ENCODE measurements around the gene CD9.

The CD9 gene

DNA sequence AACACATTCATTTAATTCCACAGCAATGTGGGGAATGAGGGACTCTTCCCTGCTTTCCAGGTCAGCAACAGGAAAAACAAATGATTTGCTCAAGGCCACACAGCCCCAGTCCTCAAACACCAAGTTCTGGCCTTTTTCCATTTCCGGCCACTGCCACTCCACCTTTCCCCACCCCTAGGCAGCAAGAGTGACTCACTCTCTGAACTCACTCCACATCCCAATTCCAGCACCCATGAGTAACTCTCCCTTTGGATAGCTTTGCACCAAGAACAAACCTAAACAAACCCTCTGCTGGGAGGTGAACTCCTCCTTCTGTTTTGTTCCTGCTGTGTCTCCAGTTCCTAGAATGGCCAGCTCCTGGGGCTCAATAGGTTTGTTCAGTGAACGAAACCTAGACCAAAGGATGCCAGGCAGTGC is 79.9 kb downstream of the CD9 start:
- WGBS, 2 donors (ENCODE audit: extremely low coverage in 2 of 2, insufficient read length in 2 of 2, insufficient replicate concordance in 1 of 2), result no CpG with 5 or more reads among the region's 2 CpGs
- no peak for DNase-seq (ENCODE audit: low spot score)

GRCh38 chr12:6280672-6281071 is 80.5 kb downstream of the CD9 start:
- DNase-seq (ENCODE audit: low spot score), result no peak
- Histone ChIP-seq H4K91ac (ENCODE audit: low read depth, low read length, poor library complexity) (no peak overlapping the region), H3K4me2 (ENCODE audit: insufficient read depth, low read length, poor library complexity, severe bottlenecking) (no peak overlapping the region), H2AFZ (ENCODE audit: low read length) (no peak overlapping the region), H3K27ac (replicated peaks; ENCODE audit: low read length) (no peak overlapping the region), H3K9me3 (replicated peaks in 1 of 2; ENCODE audit: control insufficient read depth in 2 of 2, insufficient read depth in 1 of 2, low read depth in 1 of 2, low read length in 2 of 2) (peaks cover 0 to 2% of the 10 kb centered on the region in 2 donors), H3K4me1 (ENCODE audit: control insufficient read depth in 2 of 2, insufficient read depth in 1 of 2, low read depth in 1 of 2, low read length in 2 of 2) (peaks cover 7 to 9% of the 10 kb centered on the region in 2 donors), H3K4me3 (ENCODE audit: low read length in 2 of 2) (no peak overlapping the region), H3K9ac (ENCODE audit: low read depth, low read length, poor library complexity) (no peak overlapping the region), H3K4ac (ENCODE audit: low read length) (no peak overlapping the region), H2BK120ac (ENCODE audit: low read depth, low read length) (no peak overlapping the region), H3K14ac (ENCODE audit: low read length) (no peak overlapping the region), H3K79me1 (ENCODE audit: low read depth, low read length) (no peaks in the 10 kb centered on the region), H2BK5ac (ENCODE audit: low read length) (no peak overlapping the region), H2BK12ac (ENCODE audit: low read length) (no peak overlapping the region), H3K27me3 (ENCODE audit: control insufficient read depth in 3 of 3, insufficient read depth in 3 of 3, low read depth in 1 of 3, low read length in 3 of 3) (peaks cover 0 to 10% (median 9%) of the 10 kb centered on the region in 3 experiments), H3K36me3 (replicated peaks in 1 of 2; ENCODE audit: control insufficient read depth in 2 of 2, insufficient read depth in 2 of 2, low read length in 2 of 2) (no peaks in the 10 kb centered on the region), H4K8ac (ENCODE audit: low read depth, low read length) (no peak overlapping the region), H2BK15ac (ENCODE audit: low read length) (no peak overlapping the region), H2AK5ac (ENCODE audit: low read depth, low read length) (no peak overlapping the region), H3K18ac (ENCODE audit: low read length) (no peak overlapping the region), H3K23ac (ENCODE audit: low read depth, low read length, poor library complexity) (no peak overlapping the region)
- WGBS, 2 donors (ENCODE audit: extremely low coverage in 2 of 2, insufficient read length in 2 of 2, insufficient replicate concordance in 1 of 2), result no CpG with 5 or more reads among the region's 11 CpGs

More for the DNA sequence above, 79.9 kb downstream of the CD9 start:
- Histone ChIP-seq H3K27ac (replicated peaks; ENCODE audit: low read length) (no peak overlapping the region), H3K36me3 (replicated peaks in 1 of 2; ENCODE audit: control insufficient read depth in 2 of 2, insufficient read depth in 2 of 2, low read length in 2 of 2) (no peaks in the 10 kb centered on the region), H3K27me3 (ENCODE audit: control insufficient read depth in 3 of 3, insufficient read depth in 3 of 3, low read depth in 1 of 3, low read length in 3 of 3) (peaks cover 0 to 10% (median 9%) of the 10 kb centered on the region in 3 experiments), H2AFZ (ENCODE audit: low read length) (no peak overlapping the region), H2BK15ac (ENCODE audit: low read length) (no peak overlapping the region), H3K9ac (ENCODE audit: low read depth, low read length, poor library complexity) (no peak overlapping the region), H2BK12ac (ENCODE audit: low read length) (no peak overlapping the region), H3K4ac (ENCODE audit: low read length) (no peak overlapping the region), H2BK5ac (ENCODE audit: low read length) (no peak overlapping the region), H3K4me3 (ENCODE audit: low read length in 2 of 2) (no peak overlapping the region), H2AK5ac (ENCODE audit: low read depth, low read length) (no peak overlapping the region), H3K23ac (ENCODE audit: low read depth, low read length, poor library complexity) (no peak overlapping the region), H3K18ac (ENCODE audit: low read length) (no peak overlapping the region), H3K9me3 (replicated peaks in 1 of 2; ENCODE audit: control insufficient read depth in 2 of 2, insufficient read depth in 1 of 2, low read depth in 1 of 2, low read length in 2 of 2) (peaks cover 0 to 2% of the 10 kb centered on the region in 2 donors), H4K91ac (ENCODE audit: low read depth, low read length, poor library complexity) (no peak overlapping the region), H4K8ac (ENCODE audit: low read depth, low read length) (no peak overlapping the region), H3K4me1 (ENCODE audit: control insufficient read depth in 2 of 2, insufficient read depth in 1 of 2, low read depth in 1 of 2, low read length in 2 of 2) (peaks cover 8 to 9% of the 10 kb centered on the region in 2 donors), H2BK120ac (ENCODE audit: low read depth, low read length) (no peak overlapping the region), H3K4me2 (ENCODE audit: insufficient read depth, low read length, poor library complexity, severe bottlenecking) (no peak overlapping the region), H3K79me1 (ENCODE audit: low read depth, low read length) (no peaks in the 10 kb centered on the region), H3K14ac (ENCODE audit: low read length) (no peak overlapping the region)

DNA sequence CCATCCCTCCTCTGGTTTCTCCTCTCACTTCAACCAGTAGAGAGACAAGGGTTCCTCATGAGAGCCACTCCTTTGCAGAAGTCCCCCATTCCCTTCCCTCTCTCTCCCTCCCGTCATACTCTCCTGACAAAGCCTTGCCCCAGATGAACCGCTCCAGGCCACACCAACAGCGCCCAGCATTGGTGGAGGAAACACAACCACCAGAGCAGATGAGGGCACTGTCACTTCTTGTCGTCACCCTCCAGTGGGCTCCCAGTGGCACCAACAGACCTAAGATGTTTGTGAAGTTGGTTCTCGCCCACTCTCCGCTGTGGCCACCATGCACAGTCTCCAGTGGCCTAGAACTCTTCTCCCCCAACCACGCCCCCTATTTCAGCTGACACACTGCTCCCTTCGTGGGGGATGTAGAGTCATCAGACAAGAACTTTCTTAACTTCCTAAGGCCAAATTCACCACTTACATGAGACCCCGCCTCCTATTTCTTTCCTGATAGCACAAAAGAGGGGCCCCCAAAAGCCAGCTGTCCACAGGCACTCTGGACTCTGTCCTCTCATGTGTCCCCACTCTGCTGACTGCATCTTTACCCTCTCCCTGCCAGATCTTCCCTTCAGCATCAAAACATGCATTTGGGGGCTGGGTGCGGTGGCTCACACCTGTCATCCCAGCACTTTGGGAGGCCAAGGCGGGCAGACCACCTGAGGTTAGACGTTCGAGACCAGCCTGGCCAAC is 81.0 kb downstream of the CD9 start:
- no peak for DNase-seq (ENCODE audit: low spot score)
- peaks cover 0 to 10% (median 9%) of the 10 kb centered on the region in 3 experiments for H3K27me3 ChIP-seq (ENCODE audit: control insufficient read depth in 3 of 3, insufficient read depth in 3 of 3, low read depth in 1 of 3, low read length in 3 of 3)
- no CpG with 5 or more reads among the region's 13 CpGs for WGBS, 2 donors (ENCODE audit: extremely low coverage in 2 of 2, insufficient read length in 2 of 2, insufficient replicate concordance in 1 of 2)

GRCh38 chr12:6282453-6282840 is 82.2 kb downstream of the CD9 start:
- Histone ChIP-seq H3K18ac (ENCODE audit: low read length) (peak overlapping the region; percentile 54), H3K4me2 (ENCODE audit: insufficient read depth, low read length, poor library complexity, severe bottlenecking) (no peak overlapping the region), H3K9ac (ENCODE audit: low read depth, low read length, poor library complexity) (no peak overlapping the region), H4K91ac (ENCODE audit: low read depth, low read length, poor library complexity) (no peak overlapping the region), H2BK12ac (ENCODE audit: low read length) (no peak overlapping the region), H2AK5ac (ENCODE audit: low read depth, low read length) (no peak overlapping the region), H2BK120ac (ENCODE audit: low read depth, low read length) (no peak overlapping the region), H3K27ac (replicated peaks; ENCODE audit: low read length) (no peak overlapping the region), H2BK15ac (ENCODE audit: low read length) (no peak overlapping the region), H3K14ac (ENCODE audit: low read length) (no peak overlapping the region), H3K4ac (ENCODE audit: low read length) (no peak overlapping the region), H3K79me1 (ENCODE audit: low read depth, low read length) (no peaks in the 10 kb centered on the region), H3K9me3 (replicated peaks in 1 of 2; ENCODE audit: control insufficient read depth in 2 of 2, insufficient read depth in 1 of 2, low read depth in 1 of 2, low read length in 2 of 2) (peaks cover 0 to 4% of the 10 kb centered on the region in 2 donors), H4K8ac (ENCODE audit: low read depth, low read length) (no peak overlapping the region), H3K36me3 (replicated peaks in 1 of 2; ENCODE audit: control insufficient read depth in 2 of 2, insufficient read depth in 2 of 2, low read length in 2 of 2) (no peaks in the 10 kb centered on the region), H3K23ac (ENCODE audit: low read depth, low read length, poor library complexity) (no peak overlapping the region), H2BK5ac (ENCODE audit: low read length) (no peak overlapping the region), H3K27me3 (ENCODE audit: control insufficient read depth in 3 of 3, insufficient read depth in 3 of 3, low read depth in 1 of 3, low read length in 3 of 3) (peaks cover 0 to 10% (median 7%) of the 10 kb centered on the region in 3 experiments), H3K4me3 (ENCODE audit: low read length in 2 of 2) (no peak overlapping the region), H3K4me1 (ENCODE audit: control insufficient read depth in 2 of 2, insufficient read depth in 1 of 2, low read depth in 1 of 2, low read length in 2 of 2) (peaks cover 7 to 16% of the 10 kb centered on the region in 2 donors), H2AFZ (ENCODE audit: low read length) (no peak overlapping the region)
- no CpG with 5 or more reads among the region's 4 CpGs for WGBS, 2 donors (ENCODE audit: extremely low coverage in 2 of 2, insufficient read length in 2 of 2, insufficient replicate concordance in 1 of 2)
- no peak for DNase-seq (ENCODE audit: low spot score)

More for the DNA sequence above, 81.0 kb downstream of the CD9 start:
- Histone ChIP-seq H2BK120ac (ENCODE audit: low read depth, low read length) (no peak overlapping the region), H3K79me1 (ENCODE audit: low read depth, low read length) (no peaks in the 10 kb centered on the region), H2BK15ac (ENCODE audit: low read length) (no peak overlapping the region), H3K9me3 (replicated peaks in 1 of 2; ENCODE audit: control insufficient read depth in 2 of 2, insufficient read depth in 1 of 2, low read depth in 1 of 2, low read length in 2 of 2) (peaks cover 0 to 2% of the 10 kb centered on the region in 2 donors), H4K8ac (ENCODE audit: low read depth, low read length) (no peak overlapping the region), H3K18ac (ENCODE audit: low read length) (no peak overlapping the region), H3K14ac (ENCODE audit: low read length) (no peak overlapping the region), H3K4me1 (ENCODE audit: control insufficient read depth in 2 of 2, insufficient read depth in 1 of 2, low read depth in 1 of 2, low read length in 2 of 2) (peaks cover 7 to 14% of the 10 kb centered on the region in 2 donors), H3K9ac (ENCODE audit: low read depth, low read length, poor library complexity) (no peak overlapping the region), H3K4me3 (ENCODE audit: low read length in 2 of 2) (peak overlapping the region in 1 of 2 donors; percentile 19), H2BK5ac (ENCODE audit: low read length) (no peak overlapping the region), H4K91ac (ENCODE audit: low read depth, low read length, poor library complexity) (no peak overlapping the region), H3K4ac (ENCODE audit: low read length) (no peak overlapping the region), H3K4me2 (ENCODE audit: insufficient read depth, low read length, poor library complexity, severe bottlenecking) (no peak overlapping the region), H3K27ac (replicated peaks; ENCODE audit: low read length) (no peak overlapping the region), H3K36me3 (replicated peaks in 1 of 2; ENCODE audit: control insufficient read depth in 2 of 2, insufficient read depth in 2 of 2, low read length in 2 of 2) (no peaks in the 10 kb centered on the region), H2AFZ (ENCODE audit: low read length) (no peak overlapping the region), H2AK5ac (ENCODE audit: low read depth, low read length) (no peak overlapping the region), H3K23ac (ENCODE audit: low read depth, low read length, poor library complexity) (no peak overlapping the region), H2BK12ac (ENCODE audit: low read length) (no peak overlapping the region)

All from neuronal stem cell (in vitro differentiated cells).